ENCODE results near the gene CPSF4L.

The CPSF4L gene

DNA sequence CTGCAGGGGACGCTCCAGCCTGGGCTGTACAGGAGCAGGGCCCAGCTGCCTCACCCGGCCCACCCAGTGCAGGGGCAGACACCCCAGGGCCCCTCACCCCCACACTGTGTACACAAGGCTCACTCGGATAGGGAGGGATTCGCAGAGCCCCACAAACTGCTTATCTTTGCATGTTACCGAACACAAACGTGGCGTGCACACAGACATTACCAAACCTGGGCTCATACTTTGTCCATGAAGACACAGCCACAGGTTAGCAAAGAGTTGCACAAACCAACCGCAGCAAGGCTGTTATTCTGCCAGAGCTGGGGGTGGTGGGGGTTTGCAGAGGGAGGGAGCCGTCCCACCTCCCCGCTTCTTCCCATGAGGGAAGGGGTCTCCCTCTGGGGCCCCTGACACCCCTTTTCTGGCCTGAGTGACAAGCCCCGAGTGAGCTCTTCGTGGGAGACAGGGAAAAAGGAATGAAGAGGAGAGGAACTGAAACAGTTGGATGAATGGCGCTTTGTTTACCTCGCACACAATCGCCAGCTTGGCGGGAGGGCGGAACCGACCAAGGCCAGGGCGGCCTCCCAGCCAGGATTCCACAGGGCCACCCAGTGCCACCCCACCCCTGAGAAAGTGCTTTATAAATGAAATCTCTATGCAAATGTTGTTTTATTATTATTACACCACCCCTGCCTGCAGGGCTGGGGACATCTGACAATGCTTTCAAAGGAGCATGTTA is 434 bp upstream of the CPSF4L start:
- DNase-seq, result no peak
- no peak overlapping the region for H2BK120ac ChIP-seq (ENCODE audit: low read depth, low read length)
- 67% methylated on average over 18 of the region's 19 CpGs for WGBS

DNA sequence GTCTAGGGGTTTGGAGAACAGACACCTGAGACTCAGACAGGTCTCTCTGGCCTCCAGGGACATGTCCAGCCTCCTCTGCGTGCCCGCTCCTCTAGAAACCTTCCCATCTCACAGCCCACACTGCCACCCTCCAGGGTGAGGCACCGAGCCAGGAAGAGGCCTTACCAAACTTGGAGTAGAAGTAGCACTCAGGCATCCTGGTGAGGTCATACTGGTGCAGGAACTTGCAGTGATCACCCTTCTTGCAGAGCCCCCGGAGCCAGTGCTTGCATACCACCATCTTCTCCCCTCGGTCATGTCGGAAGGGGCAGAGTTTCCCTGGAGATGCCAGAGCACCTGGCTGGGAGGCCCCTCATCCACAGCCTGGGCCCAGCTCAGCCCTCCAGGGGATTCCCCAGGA is 4.2 kb downstream of the CPSF4L start:
- no peak overlapping the region for H2AFZ ChIP-seq (ENCODE audit: low read depth, low read length)
- no peak overlapping the region for H3K4me2 ChIP-seq (ENCODE audit: low read length, poor library complexity, severe bottlenecking)
- no peak overlapping the region for H3K9ac ChIP-seq (ENCODE audit: low read length)
- no peak overlapping the region for H3K27ac ChIP-seq (ENCODE audit: low read length, poor library complexity, severe bottlenecking)
- H2BK12ac ChIP-seq (ENCODE audit: low read length in 2 of 2), result no peak overlapping the region
- no peak overlapping the region for H3K14ac ChIP-seq (ENCODE audit: low read length in 2 of 2)
- H3K4me1 ChIP-seq (ENCODE audit: control insufficient read depth, insufficient read depth, low read depth, low read length), result peaks cover 12% of the 10 kb centered on the region
- peak overlapping the region; percentile 35 for H2AK5ac ChIP-seq (ENCODE audit: low read length, severe bottlenecking)
- no peaks in the 10 kb centered on the region for H3K36me3 ChIP-seq (ENCODE audit: control insufficient read depth in 1 of 2, insufficient read depth in 2 of 2, low read depth in 1 of 2, low read length in 2 of 2)
- H2BK5ac ChIP-seq (ENCODE audit: low read depth, low read length, poor library complexity, severe bottlenecking), result no peak overlapping the region
- H3K79me1 ChIP-seq (replicated peaks; ENCODE audit: low read length, poor library complexity, severe bottlenecking), result no peaks in the 10 kb centered on the region
- no peak overlapping the region for H3K18ac ChIP-seq (ENCODE audit: low read depth in 1 of 2, low read length in 2 of 2)
- 93% methylated on average over 6 of the region's 6 CpGs for WGBS
- H3K4me3 ChIP-seq (ENCODE audit: insufficient read depth in 1 of 2, low read depth in 1 of 2, low read length in 2 of 2), result no peak overlapping the region
- H3K23ac ChIP-seq (ENCODE audit: low read length in 2 of 2), result no peak overlapping the region
- H2BK15ac ChIP-seq (ENCODE audit: low read depth, poor library complexity, severe bottlenecking), result no peak overlapping the region
- no peak for DNase-seq
- H2BK120ac ChIP-seq (ENCODE audit: low read depth, low read length), result no peak overlapping the region
- H3K9me3 ChIP-seq (ENCODE audit: control insufficient read depth, low read length), result no peaks in the 10 kb centered on the region
- no peak overlapping the region for H4K8ac ChIP-seq (ENCODE audit: low read length)
- no peak overlapping the region for H3K4ac ChIP-seq (ENCODE audit: low read depth in 1 of 2, low read length in 2 of 2)
- no peak overlapping the region for H4K91ac ChIP-seq (ENCODE audit: low read length)
- H3K27me3 ChIP-seq (ENCODE audit: control insufficient read depth in 1 of 2, insufficient read depth in 1 of 2, low read length in 2 of 2), result peaks cover 0 to 28% of the 10 kb centered on the region in 2 experiments

More for the DNA sequence above, 434 bp upstream of the CPSF4L start:
- H3K27ac ChIP-seq (ENCODE audit: low read length, poor library complexity, severe bottlenecking), result no peak overlapping the region
- peaks cover 0 to 7% of the 10 kb centered on the region in 2 experiments for H3K27me3 ChIP-seq (ENCODE audit: control insufficient read depth in 1 of 2, insufficient read depth in 1 of 2, low read length in 2 of 2)
- H2BK5ac ChIP-seq (ENCODE audit: low read depth, low read length, poor library complexity, severe bottlenecking), result no peak overlapping the region
- H4K8ac ChIP-seq (ENCODE audit: low read length), result peak overlapping the region; percentile 51
- H3K4me2 ChIP-seq (ENCODE audit: low read length, poor library complexity, severe bottlenecking), result no peak overlapping the region
- H3K4me3 ChIP-seq (ENCODE audit: insufficient read depth in 1 of 2, low read depth in 1 of 2, low read length in 2 of 2), result no peak overlapping the region
- H2BK12ac ChIP-seq (ENCODE audit: low read length in 2 of 2), result no peak overlapping the region
- no peak overlapping the region for H3K18ac ChIP-seq (ENCODE audit: low read depth in 1 of 2, low read length in 2 of 2)
- H3K36me3 ChIP-seq (ENCODE audit: control insufficient read depth in 1 of 2, insufficient read depth in 2 of 2, low read depth in 1 of 2, low read length in 2 of 2), result no peaks in the 10 kb centered on the region
- no peak overlapping the region for H2BK15ac ChIP-seq (ENCODE audit: low read depth, poor library complexity, severe bottlenecking)
- H3K4me1 ChIP-seq (ENCODE audit: control insufficient read depth, insufficient read depth, low read depth, low read length), result peaks cover 14% of the 10 kb centered on the region
- no peaks in the 10 kb centered on the region for H3K79me1 ChIP-seq (replicated peaks; ENCODE audit: low read length, poor library complexity, severe bottlenecking)
- no peak overlapping the region for H3K14ac ChIP-seq (ENCODE audit: low read length in 2 of 2)
- H3K4ac ChIP-seq (ENCODE audit: low read depth in 1 of 2, low read length in 2 of 2), result no peak overlapping the region
- H3K23ac ChIP-seq (ENCODE audit: low read length in 2 of 2), result no peak overlapping the region
- H2AK5ac ChIP-seq (ENCODE audit: low read length, severe bottlenecking), result no peak overlapping the region
- no peak overlapping the region for H4K91ac ChIP-seq (ENCODE audit: low read length)
- H2AFZ ChIP-seq (ENCODE audit: low read depth, low read length), result no peak overlapping the region
- no peaks in the 10 kb centered on the region for H3K9me3 ChIP-seq (ENCODE audit: control insufficient read depth, low read length)
- no peak overlapping the region for H3K9ac ChIP-seq (ENCODE audit: low read length)

DNA sequence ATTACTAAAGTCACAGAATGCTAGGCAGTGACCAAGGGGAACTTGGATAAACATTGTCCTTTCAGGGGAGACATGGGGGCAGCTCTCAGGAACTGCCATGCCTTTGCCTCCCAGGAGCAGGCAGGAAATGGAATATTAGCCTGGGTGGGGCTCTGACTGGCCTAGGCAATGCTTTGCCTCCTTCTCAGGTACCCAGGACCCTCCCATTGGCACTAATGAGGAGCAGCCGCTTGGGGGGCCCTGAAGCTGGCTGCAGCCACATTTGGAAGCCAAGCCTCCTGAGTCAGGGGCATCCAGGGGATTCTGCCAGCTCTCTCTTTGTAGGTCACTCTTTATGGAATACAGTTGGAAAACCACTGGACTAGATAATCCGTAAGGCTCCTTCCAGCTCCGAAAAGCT is 5.5 kb downstream of the CPSF4L start:
- H3K36me3 ChIP-seq (ENCODE audit: control insufficient read depth in 1 of 2, insufficient read depth in 2 of 2, low read depth in 1 of 2, low read length in 2 of 2), result no peaks in the 10 kb centered on the region
- no peak overlapping the region for H3K9ac ChIP-seq (ENCODE audit: low read length)
- H3K4me2 ChIP-seq (ENCODE audit: low read length, poor library complexity, severe bottlenecking), result no peak overlapping the region
- peaks cover 0 to 39% of the 10 kb centered on the region in 2 experiments for H3K27me3 ChIP-seq (ENCODE audit: control insufficient read depth in 1 of 2, insufficient read depth in 1 of 2, low read length in 2 of 2)
- H2BK15ac ChIP-seq (ENCODE audit: low read depth, poor library complexity, severe bottlenecking), result no peak overlapping the region
- no peak overlapping the region for H4K91ac ChIP-seq (ENCODE audit: low read length)
- H3K27ac ChIP-seq (ENCODE audit: low read length, poor library complexity, severe bottlenecking), result no peak overlapping the region
- no peak overlapping the region for H3K4ac ChIP-seq (ENCODE audit: low read depth in 1 of 2, low read length in 2 of 2)
- peak overlapping the region in 1 of 2 experiments; percentile 22 for H2BK12ac ChIP-seq (ENCODE audit: low read length in 2 of 2)
- H3K4me3 ChIP-seq (ENCODE audit: insufficient read depth in 1 of 2, low read depth in 1 of 2, low read length in 2 of 2), result no peak overlapping the region
- no peaks in the 10 kb centered on the region for H3K79me1 ChIP-seq (replicated peaks; ENCODE audit: low read length, poor library complexity, severe bottlenecking)
- H2BK120ac ChIP-seq (ENCODE audit: low read depth, low read length), result no peak overlapping the region
- H2BK5ac ChIP-seq (ENCODE audit: low read depth, low read length, poor library complexity, severe bottlenecking), result no peak overlapping the region
- H3K23ac ChIP-seq (ENCODE audit: low read length in 2 of 2), result no peak overlapping the region
- no peak overlapping the region for H4K8ac ChIP-seq (ENCODE audit: low read length)
- peaks cover 3% of the 10 kb centered on the region for H3K4me1 ChIP-seq (ENCODE audit: control insufficient read depth, insufficient read depth, low read depth, low read length)
- no peak overlapping the region for H2AK5ac ChIP-seq (ENCODE audit: low read length, severe bottlenecking)
- 99% methylated on average over 3 of the region's 3 CpGs for WGBS
- no peaks in the 10 kb centered on the region for H3K9me3 ChIP-seq (ENCODE audit: control insufficient read depth, low read length)
- no peak for DNase-seq
- no peak overlapping the region for H3K14ac ChIP-seq (ENCODE audit: low read length in 2 of 2)
- no peak overlapping the region for H2AFZ ChIP-seq (ENCODE audit: low read depth, low read length)
- H3K18ac ChIP-seq (ENCODE audit: low read depth in 1 of 2, low read length in 2 of 2), result no peak overlapping the region

- no peak overlapping the region for H2AFZ ChIP-seq (ENCODE audit: low read depth, low read length)
- H3K4ac ChIP-seq (ENCODE audit: low read depth in 1 of 2, low read length in 2 of 2), result no peak overlapping the region
- no peak overlapping the region for H3K18ac ChIP-seq (ENCODE audit: low read depth in 1 of 2, low read length in 2 of 2)
- H3K4me3 ChIP-seq (ENCODE audit: insufficient read depth in 1 of 2, low read depth in 1 of 2, low read length in 2 of 2), result no peak overlapping the region
- H2BK15ac ChIP-seq (ENCODE audit: low read depth, poor library complexity, severe bottlenecking), result no peak overlapping the region
- peaks cover 3% of the 10 kb centered on the region for H3K4me1 ChIP-seq (ENCODE audit: control insufficient read depth, insufficient read depth, low read depth, low read length)
- H4K8ac ChIP-seq (ENCODE audit: low read length), result no peak overlapping the region
- H3K27me3 ChIP-seq (ENCODE audit: control insufficient read depth in 1 of 2, insufficient read depth in 1 of 2, low read length in 2 of 2), result peaks cover 0 to 43% of the 10 kb centered on the region in 2 experiments
- no peaks in the 10 kb centered on the region for H3K9me3 ChIP-seq (ENCODE audit: control insufficient read depth, low read length)
- no peak overlapping the region for H2BK120ac ChIP-seq (ENCODE audit: low read depth, low read length)
- no peak overlapping the region for H3K23ac ChIP-seq (ENCODE audit: low read length in 2 of 2)
- H4K91ac ChIP-seq (ENCODE audit: low read length), result no peak overlapping the region
- DNase-seq, result peak; percentile 40
- H3K36me3 ChIP-seq (ENCODE audit: control insufficient read depth in 1 of 2, insufficient read depth in 2 of 2, low read depth in 1 of 2, low read length in 2 of 2), result no peaks in the 10 kb centered on the region
- 5% methylated on average over 8 of the region's 8 CpGs for WGBS
- no peak overlapping the region for H3K27ac ChIP-seq (ENCODE audit: low read length, poor library complexity, severe bottlenecking)
- no peak overlapping the region for H2BK12ac ChIP-seq (ENCODE audit: low read length in 2 of 2)
- no peak overlapping the region for H2AK5ac ChIP-seq (ENCODE audit: low read length, severe bottlenecking)
- H3K79me1 ChIP-seq (replicated peaks; ENCODE audit: low read length, poor library complexity, severe bottlenecking), result no peaks in the 10 kb centered on the region
- no peak overlapping the region for H3K14ac ChIP-seq (ENCODE audit: low read length in 2 of 2)
- H3K9ac ChIP-seq (ENCODE audit: low read length), result no peak overlapping the region
- H2BK5ac ChIP-seq (ENCODE audit: low read depth, low read length, poor library complexity, severe bottlenecking), result no peak overlapping the region
- H3K4me2 ChIP-seq (ENCODE audit: low read length, poor library complexity, severe bottlenecking), result no peak overlapping the region
Measured at GRCh38 chr17:73255671-73256181, 6.0 kb downstream of the CPSF4L start.

All from mesenchymal stem cell (in vitro differentiated cells and primary cell).